Panc1 (cell line): Measurements from ENCODE around the gene UCK1.

ENCODE experiments used
- CTCF ChIP-seq: fragments of 450-650 bp; IDR thresholded peaks from 2 replicates; pipeline ENCODE4 v1.5.1; 2017; ENCODE audit warnings: mild to moderate bottlenecking
- POLR2AphosphoS5 ChIP-seq: IDR thresholded peaks from 2 replicates; pipeline ENCODE4 v1.6.1; 2012; ENCODE audit warnings: mild to moderate bottlenecking, low read depth, low read length, moderate library complexity
- SIN3A ChIP-seq: IDR thresholded peaks from 2 replicates; pipeline ENCODE4 v1.6.1; 2012; ENCODE audit warnings: low read depth, mild to moderate bottlenecking, low read length, moderate library complexity, borderline replicate concordance; ENCODE audit not compliant: insufficient read depth

GRCh38 chr9:131520503-131520902, 10.6 kb downstream of the UCK1 start:
- no peak for TF ChIP-seq CTCF
- TF ChIP-seq POLR2AphosphoS5 = no peak
- TF ChIP-seq SIN3A = no peak
